Measurements from ENCODE around the gene SHF. TPM values are rescaled to one million over a fixed set of nuclear protein-coding genes. Genes with fewer than 3 reads are reported as not detected.
A peak's percentile ranks its signal among the peaks of the same experiment; 100 is the strongest.

The SHF gene
- total RNA-seq, 2 donors from 2014 or later, result 2.0 to 2.8 TPM

DNA sequence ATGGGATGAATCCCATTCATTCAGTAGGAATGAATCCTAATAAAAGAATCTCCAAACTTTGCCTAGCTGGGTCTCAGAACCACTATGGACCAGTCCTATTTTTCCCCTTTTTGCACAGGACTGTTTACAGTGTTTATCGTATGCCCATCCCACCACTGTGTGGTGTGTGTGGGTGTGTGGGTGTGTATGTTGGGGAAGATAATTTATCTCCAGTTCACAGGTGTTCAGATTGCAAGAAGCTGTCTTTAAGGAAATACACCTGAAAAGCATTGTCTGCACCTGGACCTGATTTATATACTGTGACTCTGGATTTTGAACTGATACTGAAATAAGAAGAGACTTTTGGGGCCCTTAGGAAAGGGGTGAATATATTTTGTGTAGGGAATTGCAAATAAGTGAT is 24.7 kb upstream of the SHF start:
- no peak overlapping the region for H3K4me3 Mint-ChIP-seq
- ATAC-seq (no peak), DNase-seq (no peak)
- no peak overlapping the region for H3K27ac Mint-ChIP-seq
- H3K4me1 Mint-ChIP-seq, result no peaks in the 10 kb centered on the region
- H3K36me3 Mint-ChIP-seq (ENCODE audit: low read depth), result no peaks in the 10 kb centered on the region
- peaks cover 12% of the 10 kb centered on the region for H3K27me3 Mint-ChIP-seq
- no peaks in the 10 kb centered on the region for H3K9me3 ChIP-seq (ENCODE audit: control insufficient read depth, low read length, poor library complexity, severe bottlenecking)

- H3K9me3 ChIP-seq (ENCODE audit: control insufficient read depth, low read length, poor library complexity, severe bottlenecking), result no peaks in the 10 kb centered on the region
- peak; percentile 10 for ATAC-seq
- H3K36me3 Mint-ChIP-seq (ENCODE audit: low read depth), result peaks cover 4% of the 10 kb centered on the region
- peaks cover 6% of the 10 kb centered on the region for H3K4me1 Mint-ChIP-seq
- H3K27me3 Mint-ChIP-seq, result peaks cover 24% of the 10 kb centered on the region
- no peak overlapping the region for H3K27ac Mint-ChIP-seq
- DNase-seq, result peak in 2 of 3 donors; percentile 23 to 48
- H3K4me3 Mint-ChIP-seq, result no peak overlapping the region
Observed at GRCh38 chr15:45205192-45205591, 17.4 kb upstream of the SHF start.

DNA sequence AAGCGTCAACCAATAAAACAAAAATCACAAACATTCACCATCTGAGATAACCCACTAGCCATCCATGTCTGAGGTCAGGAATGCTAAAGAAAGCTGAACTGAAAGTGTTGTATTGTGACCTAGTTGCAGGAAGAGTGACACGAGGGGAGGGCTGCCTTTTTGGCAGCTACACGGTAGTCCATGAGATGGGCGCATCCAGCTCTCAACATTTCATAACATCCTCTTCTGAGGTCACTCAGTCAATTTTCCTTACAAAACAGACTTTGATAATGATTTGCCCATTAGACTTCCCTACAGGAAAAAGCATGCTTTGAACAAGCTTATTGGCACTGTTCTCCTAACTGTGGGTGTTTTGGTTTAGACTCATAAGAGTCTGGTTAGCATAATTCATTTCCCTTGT is 15.4 kb upstream of the SHF start:
- no peaks in the 10 kb centered on the region for H3K9me3 ChIP-seq (ENCODE audit: control insufficient read depth, low read length, poor library complexity, severe bottlenecking)
- ATAC-seq (no peak), DNase-seq (no peak)
- H3K4me3 Mint-ChIP-seq, result no peak overlapping the region
- peak overlapping the region; percentile 60 for H3K27ac Mint-ChIP-seq
- H3K27me3 Mint-ChIP-seq, result peaks cover 19% of the 10 kb centered on the region
- H3K36me3 Mint-ChIP-seq (ENCODE audit: low read depth), result peaks cover 4% of the 10 kb centered on the region
- H3K4me1 Mint-ChIP-seq, result peaks cover 6% of the 10 kb centered on the region

- peaks cover 6% of the 10 kb centered on the region for H3K27me3 Mint-ChIP-seq
- ATAC-seq (no peak), DNase-seq (no peak)
- H3K27ac Mint-ChIP-seq, result no peak overlapping the region
- H3K9me3 ChIP-seq (ENCODE audit: control insufficient read depth, low read length, poor library complexity, severe bottlenecking), result no peaks in the 10 kb centered on the region
- no peak overlapping the region for H3K4me3 Mint-ChIP-seq
- H3K36me3 Mint-ChIP-seq (ENCODE audit: low read depth), result peaks cover 2% of the 10 kb centered on the region
- peaks cover 6% of the 10 kb centered on the region for H3K4me1 Mint-ChIP-seq
Observed at GRCh38 chr15:45201869-45202268, 14.1 kb upstream of the SHF start.

DNA sequence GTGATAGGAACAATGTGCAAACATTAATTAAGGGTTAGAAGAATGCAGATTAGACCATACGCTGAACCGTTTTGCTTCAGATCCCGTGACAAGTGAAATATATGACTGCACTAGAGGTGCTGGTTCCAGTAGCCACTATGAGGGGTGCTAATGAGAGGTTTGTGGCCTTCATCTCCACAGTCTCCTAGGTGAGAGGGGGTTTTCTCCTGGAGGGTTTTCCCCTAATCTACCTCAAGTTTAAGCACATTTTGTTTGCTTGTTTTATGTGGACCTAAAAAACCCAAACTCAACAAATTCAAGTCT is 13.7 kb upstream of the SHF start:
- no peaks in the 10 kb centered on the region for H3K9me3 ChIP-seq (ENCODE audit: control insufficient read depth, low read length, poor library complexity, severe bottlenecking)
- no peaks in the 10 kb centered on the region for H3K36me3 Mint-ChIP-seq (ENCODE audit: low read depth)
- H3K27me3 Mint-ChIP-seq, result peaks cover 2% of the 10 kb centered on the region
- H3K4me1 Mint-ChIP-seq, result peaks cover 6% of the 10 kb centered on the region
- DNase-seq, result no peak
- H3K4me3 Mint-ChIP-seq, result no peak overlapping the region
- H3K27ac Mint-ChIP-seq, result no peak overlapping the region
- ATAC-seq, result no peak

- ATAC-seq (peak; percentile 12), DNase-seq (peak; percentile 44 to 59 (median 56))
- H3K4me3 Mint-ChIP-seq, result no peak overlapping the region
- H3K4me1 Mint-ChIP-seq, result peaks cover 6% of the 10 kb centered on the region
- H3K9me3 ChIP-seq (ENCODE audit: control insufficient read depth, low read length, poor library complexity, severe bottlenecking), result no peaks in the 10 kb centered on the region
- H3K27me3 Mint-ChIP-seq, result no peaks in the 10 kb centered on the region
- H3K36me3 Mint-ChIP-seq (ENCODE audit: low read depth), result no peaks in the 10 kb centered on the region
- no peak overlapping the region for H3K27ac Mint-ChIP-seq
Observed at GRCh38 chr15:45200799-45201556, 13.2 kb upstream of the SHF start.

DNA sequence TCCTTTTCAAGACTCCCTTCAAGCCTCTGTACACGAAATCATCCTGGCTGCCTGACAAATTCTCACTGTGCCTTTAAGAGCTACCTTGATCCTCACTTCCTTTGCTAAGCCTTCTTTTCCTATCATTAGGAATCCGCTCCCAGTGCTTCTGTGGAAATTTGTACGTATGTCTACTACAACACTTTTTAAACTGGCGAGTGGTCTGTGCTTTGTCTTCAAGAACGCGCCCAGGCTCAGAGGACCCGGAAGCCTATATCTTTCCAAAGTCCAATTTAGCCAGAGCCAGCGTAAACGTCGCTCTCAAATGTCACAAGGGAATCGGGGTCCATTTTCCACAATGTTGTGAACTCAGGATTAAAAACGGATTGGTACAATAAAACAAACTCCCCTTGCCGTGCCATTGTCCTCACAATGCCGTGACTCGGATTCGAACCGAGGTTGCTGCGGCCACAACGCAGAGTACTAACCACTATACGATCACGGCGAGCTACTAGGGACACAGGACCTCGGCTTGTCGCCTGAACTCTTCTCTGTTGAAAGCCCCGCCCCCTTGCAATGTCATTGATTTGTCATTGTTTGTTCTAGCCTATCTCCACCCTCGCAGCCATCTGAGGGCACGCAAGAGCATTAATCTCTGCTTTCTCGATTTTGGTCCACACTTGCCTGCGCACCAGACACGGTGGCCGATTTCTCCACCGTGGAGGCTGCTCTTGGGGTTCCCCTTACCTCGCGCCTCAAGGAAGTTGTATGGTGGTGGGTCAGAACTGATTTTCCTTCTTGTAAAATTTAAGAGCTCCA is 12.4 kb upstream of the SHF start:
- H3K27ac Mint-ChIP-seq, result no peak overlapping the region
- peak; percentile 72 for ATAC-seq

DNA sequence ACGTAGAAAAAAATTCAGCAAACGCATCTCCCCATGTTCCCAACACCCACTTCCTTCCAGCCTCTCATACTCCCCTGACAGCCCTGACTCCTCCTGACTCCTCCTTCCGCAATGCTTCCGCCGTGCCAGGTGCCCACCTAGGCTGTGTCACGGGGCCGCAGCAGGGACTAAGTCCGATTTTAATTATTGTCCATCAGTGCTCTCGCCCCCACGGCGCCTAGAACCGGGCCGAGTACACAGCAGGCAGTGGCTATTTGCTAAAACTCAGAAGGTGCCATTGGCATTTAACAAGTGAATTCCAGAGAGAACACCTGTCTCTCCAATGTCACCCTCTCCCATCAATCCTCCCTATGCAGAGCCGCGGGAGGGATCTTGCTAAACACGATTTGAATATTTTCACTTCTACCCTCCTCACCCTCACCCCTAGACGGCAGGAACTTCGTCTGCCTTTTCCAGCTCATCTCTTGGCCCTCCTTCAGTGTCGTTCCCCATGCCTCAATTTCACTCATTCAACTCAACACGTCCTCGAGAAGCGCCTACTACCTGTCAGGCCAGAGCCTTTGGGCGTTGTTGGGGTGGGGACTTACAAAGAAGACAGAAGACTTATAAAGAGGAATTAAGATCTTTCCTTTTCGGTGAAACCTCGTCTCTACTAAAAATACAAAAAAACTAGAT is 11.5 kb upstream of the SHF start:
- H3K27me3 Mint-ChIP-seq, result no peaks in the 10 kb centered on the region
- H3K27ac Mint-ChIP-seq, result no peak overlapping the region
- H3K4me3 Mint-ChIP-seq, result no peak overlapping the region
- no peaks in the 10 kb centered on the region for H3K9me3 ChIP-seq (ENCODE audit: control insufficient read depth, low read length, poor library complexity, severe bottlenecking)
- peaks cover 2% of the 10 kb centered on the region for H3K36me3 Mint-ChIP-seq (ENCODE audit: low read depth)
- DNase-seq, result peak in 1 of 3 donors; percentile 20
- no peak for ATAC-seq
- no peaks in the 10 kb centered on the region for H3K4me1 Mint-ChIP-seq

More for the DNA sequence above, 12.4 kb upstream of the SHF start:
- H3K9me3 ChIP-seq (ENCODE audit: control insufficient read depth, low read length, poor library complexity, severe bottlenecking), result no peaks in the 10 kb centered on the region
- Mint-ChIP-seq H3K4me3 (no peak overlapping the region), H3K27me3 (no peaks in the 10 kb centered on the region), H3K4me1 (peaks cover 4% of the 10 kb centered on the region), H3K36me3 (ENCODE audit: low read depth) (peaks cover 2% of the 10 kb centered on the region)
- DNase-seq, result peak; percentile 77 to 96 (median 88)

DNA sequence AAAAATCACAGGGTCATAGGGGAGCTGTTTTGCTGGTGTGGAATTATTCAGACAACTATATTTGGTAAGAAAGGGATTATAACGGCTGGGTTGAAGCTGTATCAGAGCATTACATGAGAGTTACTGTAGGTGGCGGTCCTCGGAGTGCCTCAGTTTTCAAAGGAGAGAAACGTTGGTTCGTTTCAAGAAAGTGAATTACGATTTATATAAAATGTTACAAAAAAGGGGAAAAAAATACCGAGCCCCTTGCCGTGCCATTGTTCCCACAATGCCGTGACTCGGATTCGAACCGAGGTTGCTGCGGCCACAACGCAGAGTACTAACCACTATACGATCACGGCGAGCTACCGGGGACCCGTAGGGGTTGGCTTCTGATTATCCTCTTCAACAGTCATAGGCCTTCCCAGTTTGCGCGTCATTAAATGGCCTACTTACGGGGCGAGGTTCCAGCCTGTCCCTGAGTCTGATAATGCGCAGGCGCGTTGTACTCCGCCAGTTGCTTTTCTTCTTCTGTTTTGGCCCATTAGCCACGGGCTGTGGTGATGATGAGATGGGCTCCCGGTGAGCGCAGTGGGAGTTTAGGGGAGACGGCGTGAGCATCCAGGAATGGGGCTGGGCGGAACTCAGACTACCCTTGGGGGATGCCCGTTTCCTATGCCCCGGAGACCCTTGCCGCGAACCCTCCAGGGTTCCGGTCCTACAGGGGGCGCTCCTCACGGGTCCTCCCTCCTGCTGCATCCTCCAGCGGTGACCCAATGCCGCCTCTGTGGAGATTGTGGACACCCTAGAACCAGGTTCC is 10.8 kb upstream of the SHF start:
- no peak overlapping the region for H3K4me3 Mint-ChIP-seq
- H3K9me3 ChIP-seq (ENCODE audit: control insufficient read depth, low read length, poor library complexity, severe bottlenecking), result no peaks in the 10 kb centered on the region
- DNase-seq, result peak; percentile 72 to 93 (median 91)
- H3K36me3 Mint-ChIP-seq (ENCODE audit: low read depth), result peaks cover 2% of the 10 kb centered on the region
- ATAC-seq, result peak; percentile 68
- no peak overlapping the region for H3K27ac Mint-ChIP-seq
- H3K27me3 Mint-ChIP-seq, result peaks cover 2% of the 10 kb centered on the region
- H3K4me1 Mint-ChIP-seq, result no peaks in the 10 kb centered on the region

GRCh38 chr15:45197512-45197911 is 9.7 kb upstream of the SHF start:
- H3K9me3 ChIP-seq (ENCODE audit: control insufficient read depth, low read length, poor library complexity, severe bottlenecking), result no peaks in the 10 kb centered on the region
- Mint-ChIP-seq H3K27ac (no peak overlapping the region), H3K36me3 (ENCODE audit: low read depth) (peaks cover 2% of the 10 kb centered on the region), H3K4me3 (peak overlapping the region; percentile 25), H3K4me1 (no peaks in the 10 kb centered on the region), H3K27me3 (peaks cover 10% of the 10 kb centered on the region)
- ATAC-seq, result no peak
- DNase-seq, result no peak

DNA sequence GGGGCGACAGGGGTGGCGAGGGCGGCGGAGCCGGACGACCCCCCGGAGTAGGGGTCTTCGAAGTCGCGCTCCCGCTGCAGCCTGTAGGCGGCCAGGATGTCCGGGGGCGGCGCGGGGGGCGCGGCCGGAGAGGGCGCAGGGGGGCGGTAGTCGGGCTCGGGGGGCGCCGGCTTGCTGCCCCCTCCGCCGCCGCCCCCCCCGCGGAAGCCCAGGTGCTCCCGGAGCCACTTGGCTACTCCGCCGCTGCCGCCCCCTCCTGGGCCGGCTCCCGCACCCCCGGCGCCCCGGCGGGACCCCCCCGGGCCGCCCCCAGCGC is 230 bp downstream of the SHF start:
- Mint-ChIP-seq H3K27me3 (peaks cover 8% of the 10 kb centered on the region), H3K36me3 (ENCODE audit: low read depth) (peaks cover 2% of the 10 kb centered on the region), H3K4me3 (no peak overlapping the region), H3K27ac (no peak overlapping the region), H3K4me1 (peaks cover 18% of the 10 kb centered on the region)
- ATAC-seq (no peak), DNase-seq (no peak)
- no peaks in the 10 kb centered on the region for H3K9me3 ChIP-seq (ENCODE audit: control insufficient read depth, low read length, poor library complexity, severe bottlenecking)

DNA sequence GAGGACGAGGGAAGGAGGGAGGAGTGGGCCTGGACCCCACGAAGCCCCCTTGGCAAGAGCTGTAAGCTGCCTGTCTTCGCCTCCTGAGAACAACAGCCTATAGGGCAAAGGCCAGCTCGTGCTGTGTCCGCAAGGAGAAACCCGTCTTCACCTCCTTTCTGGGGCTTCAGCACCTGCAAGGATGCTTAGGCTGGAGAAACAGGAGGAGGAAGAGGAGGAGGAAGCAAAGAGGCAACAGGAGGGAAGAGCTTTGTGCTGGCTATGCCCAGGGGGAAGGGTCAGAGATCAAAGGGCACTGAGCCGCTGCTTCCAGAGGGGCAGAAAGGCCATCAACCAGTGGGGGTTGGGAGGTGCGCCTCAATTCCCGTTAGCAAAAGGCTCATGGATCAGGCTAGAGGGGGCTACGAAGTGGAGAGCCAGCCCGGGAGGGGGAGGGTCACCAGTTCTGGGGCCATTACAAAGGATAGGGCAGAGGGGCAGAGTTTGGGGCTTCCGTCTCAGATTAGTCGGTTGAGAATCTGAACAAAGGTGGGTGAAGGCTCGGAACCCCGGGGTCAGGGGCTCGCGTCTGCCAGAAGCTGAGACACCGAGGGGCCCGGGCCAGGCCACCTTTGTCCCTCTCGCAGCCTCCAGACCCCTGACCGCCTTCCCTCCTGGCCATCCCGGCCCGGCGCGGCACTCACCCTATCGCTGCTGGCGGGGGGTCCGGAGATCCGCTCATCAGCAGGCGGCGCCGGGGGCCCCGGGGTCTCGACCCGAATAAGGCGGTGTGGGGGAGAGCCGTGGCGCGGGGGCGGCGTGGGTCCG is 792 bp downstream of the SHF start:
- Mint-ChIP-seq H3K36me3 (ENCODE audit: low read depth) (peaks cover 2% of the 10 kb centered on the region), H3K27me3 (peaks cover 8% of the 10 kb centered on the region), H3K4me1 (peaks cover 18% of the 10 kb centered on the region), H3K27ac (no peak overlapping the region), H3K4me3 (peak overlapping the region; percentile 90)
- H3K9me3 ChIP-seq (ENCODE audit: control insufficient read depth, low read length, poor library complexity, severe bottlenecking), result no peaks in the 10 kb centered on the region
- ATAC-seq (no peak), DNase-seq (no peak)
